GM21360 (cell line): ENCODE data around the gene NR0B1.

Experiments
- ATAC-seq: cut with Tn5 transposase; IDR thresholded peaks from one replicate; pipeline ENCODE4 v1.9.1; 2021; ENCODE audit warnings: mild to moderate bottlenecking, moderate library complexity; ENCODE audit not compliant: unreplicated experiment

NR0B1 gene

GRCh38 chrX:30275498-30275897 lies 33.7 kb downstream of the NR0B1 start:
- ATAC-seq: no peak

GRCh38 chrX:30270639-30271038 lies 38.6 kb downstream of the NR0B1 start:
- no peak for ATAC-seq

DNA sequence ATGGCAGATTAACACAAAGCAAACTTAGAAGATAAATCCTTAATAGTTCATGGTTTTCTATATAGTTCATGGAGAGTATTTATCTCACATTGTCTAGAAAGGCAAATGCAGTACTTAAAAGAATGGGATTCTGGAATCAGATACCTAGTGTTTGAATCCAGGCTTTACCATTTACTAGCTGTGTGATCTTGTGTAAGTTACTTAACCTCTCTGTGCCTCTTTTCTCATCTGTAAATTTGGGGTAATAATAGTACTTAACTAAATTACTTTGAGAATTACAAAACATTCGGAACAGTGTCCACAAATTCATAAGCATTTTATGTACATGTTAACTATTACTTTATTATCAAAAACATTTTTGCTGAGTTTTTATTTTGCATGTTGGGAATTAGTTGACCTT lies 46.4 kb downstream of the NR0B1 start:
- ATAC-seq: no peak

- no peak for ATAC-seq
Observed at GRCh38 chrX:30261012-30261411, 48.2 kb downstream of the NR0B1 start.

- ATAC-seq: no peak
Observed at GRCh38 chrX:30259927-30260326, 49.3 kb downstream of the NR0B1 start.
